Astrocyte of the spinal cord (primary cell): ENCODE results near the gene MCM8.

Source experiments
- DNase-seq: peaks from one replicate; pipeline ENCODE4 v3.0.0; 2011; ENCODE audit warnings: low read depth, low spot score
- H3K4me3 ChIP-seq: 2 replicates; pipeline ENCODE4 v1.5.1; 2011; ENCODE audit warnings: low read depth, mild to moderate bottlenecking, low read length, moderate library complexity
- CTCF ChIP-seq: IDR thresholded peaks from 2 replicates; pipeline ENCODE4 v1.5.1; 2012; ENCODE audit warnings: low read depth, mild to moderate bottlenecking, low read length, inconsistent platforms
- in situ Hi-C: cut with HindIII; loops from 2 replicates; pipeline ENCODE4 v1.10.0; 2017; ENCODE audit warnings: low sequenced_read_pairs

The MCM8 gene

GRCh38 chr20:5938456-5939029 is 11.9 kb upstream of the MCM8 start:
- TF ChIP-seq CTCF = no peak
- DNase-seq = no peak
- in situ Hi-C loops = no loop called here
- no peak overlapping the region for H3K4me3 ChIP-seq

- peak; percentile 71 for DNase-seq
- in situ Hi-C loops = no loop called here
- no peak for TF ChIP-seq CTCF
- H3K4me3 ChIP-seq = no peak overlapping the region
Observed at GRCh38 chr20:5945963-5946362, 4.5 kb upstream of the MCM8 start.

GRCh38 chr20:5947276-5947675 is 3.2 kb upstream of the MCM8 start:
- TF ChIP-seq CTCF = no peak
- no peak overlapping the region for H3K4me3 ChIP-seq
- in situ Hi-C loops = no loop called here
- DNase-seq = no peak

GRCh38 chr20:5949943-5950270 is 545 bp upstream of the MCM8 start:
- DNase-seq = no peak
- TF ChIP-seq CTCF = no peak
- in situ Hi-C loops = no loop called here

GRCh38 chr20:5967469-5967868 is 17.0 kb downstream of the MCM8 start:
- in situ Hi-C loops = no loop called here
- no peak for TF ChIP-seq CTCF
- DNase-seq = no peak
- no peak overlapping the region for H3K4me3 ChIP-seq

More at GRCh38 chr20:5949943-5950270, 545 bp upstream of the MCM8 start:
- peak overlapping the region; percentile 88 for H3K4me3 ChIP-seq

- TF ChIP-seq CTCF = no peak
- no peak for DNase-seq
- H3K4me3 ChIP-seq = no peak overlapping the region
- in situ Hi-C loops = no loop called here
Observed at GRCh38 chr20:5968462-5968861, 18.0 kb downstream of the MCM8 start.

- no peak for DNase-seq
- no peak for TF ChIP-seq CTCF
- no peak overlapping the region for H3K4me3 ChIP-seq
- in situ Hi-C loops = no loop called here
Observed at GRCh38 chr20:5969348-5969935, 19.0 kb downstream of the MCM8 start.
